Activated B cell treated with CpG ODN at 0.5 μM for 24 hours (primary cell): ENCODE results near the gene CFAP58. TPM values are rescaled to one million over a fixed set of nuclear protein-coding genes. Genes with fewer than 3 reads are reported as not detected.

Source experiments
- ATAC-seq: fragments of 200-7000 bp; cut with Tn5 transposase; one replicate; pipeline ENCODE4 v1.10.0; 2021; ENCODE audit warnings: low read depth, mild to moderate bottlenecking, moderate library complexity
- CTCF ChIA-PET: fragments of 350-600 bp; sonication (Branson Sonifier 250); formaldehyde crosslinking; loops from one replicate; lab custom pipeline; 2021; ENCODE audit warnings: antibody characterized with exemption; lab: Charles Lee
- POLR2A ChIA-PET: fragments of 350-600 bp; sonication (Branson Sonifier 250); formaldehyde crosslinking; loops from one replicate; lab custom pipeline; 2021; ENCODE audit warnings: antibody characterized with exemption; lab: Charles Lee
- DNase-seq: peaks from one replicate; pipeline ENCODE4 v3.0.0; 2022
- H3K27ac Mint-ChIP-seq: one replicate; pipeline ENCODE4 v1.8.0; 2020; ENCODE audit warnings: mixed read lengths
- H3K27me3 Mint-ChIP-seq: one replicate; pipeline ENCODE4 v1.8.0; 2021; ENCODE audit warnings: mixed read lengths
- H3K36me3 Mint-ChIP-seq: one replicate; pipeline ENCODE4 v1.8.0; 2021; ENCODE audit warnings: low read depth, mixed read lengths
- H3K4me1 Mint-ChIP-seq: one replicate; pipeline ENCODE4 v1.8.0; 2021; ENCODE audit warnings: mixed read lengths
- H3K4me3 Mint-ChIP-seq: one replicate; pipeline ENCODE4 v1.8.0; 2020; ENCODE audit warnings: mild to moderate bottlenecking, mixed read lengths
- H3K9me3 Mint-ChIP-seq: one replicate; pipeline ENCODE4 v1.8.0; 2020; ENCODE audit warnings: mixed read lengths
- intact Hi-C: fragments of 100-400 bp; cut with micrococcal nuclease; formaldehyde crosslinking; loops from one replicate; pipeline ENCODE4 v1.15.1; 2024
- total RNA-seq: library from RNA; stranded (reverse); gene quantifications from 2 replicates; pipeline ENCODE4 v1.2.3, GENCODE V29; 2022
- TF ChIP-seq, protein P1 (sequence below): fragments of 200-600 bp; IDR thresholded peaks from one replicate; pipeline ENCODE4 v1.8.0; 2022; ENCODE audit warnings: antibody characterized with exemption, mild to moderate bottlenecking

Gene CFAP58
- total RNA-seq, 1 donor from 2014 or later = not detected

- Mint-ChIP-seq H3K4me1 (peaks cover 97% of the 10 kb centered on the region), H3K27ac (peak overlapping the region; percentile 72), H3K4me3 (peak overlapping the region; percentile 46), H3K9me3 (no peaks in the 10 kb centered on the region), H3K27me3 (no peaks in the 10 kb centered on the region), H3K36me3 (peaks cover 25% of the 10 kb centered on the region)
- ChIA-PET POLR2A (interaction anchor here (1.7 to 2.3 kb wide), 3 partner anchors 10 to 22 kb away, joined by 9 to 17 read pairs (median 11); partner anchors contain the start of gene ITPRIP), CTCF (interaction anchor here (1.0 to 2.1 kb wide), 3 partner anchors 22 to 23 kb away, joined by 3 to 11 read pairs (median 6); no protein-coding TSS in a partner anchor)
- TF ChIP-seq, protein P1, sequence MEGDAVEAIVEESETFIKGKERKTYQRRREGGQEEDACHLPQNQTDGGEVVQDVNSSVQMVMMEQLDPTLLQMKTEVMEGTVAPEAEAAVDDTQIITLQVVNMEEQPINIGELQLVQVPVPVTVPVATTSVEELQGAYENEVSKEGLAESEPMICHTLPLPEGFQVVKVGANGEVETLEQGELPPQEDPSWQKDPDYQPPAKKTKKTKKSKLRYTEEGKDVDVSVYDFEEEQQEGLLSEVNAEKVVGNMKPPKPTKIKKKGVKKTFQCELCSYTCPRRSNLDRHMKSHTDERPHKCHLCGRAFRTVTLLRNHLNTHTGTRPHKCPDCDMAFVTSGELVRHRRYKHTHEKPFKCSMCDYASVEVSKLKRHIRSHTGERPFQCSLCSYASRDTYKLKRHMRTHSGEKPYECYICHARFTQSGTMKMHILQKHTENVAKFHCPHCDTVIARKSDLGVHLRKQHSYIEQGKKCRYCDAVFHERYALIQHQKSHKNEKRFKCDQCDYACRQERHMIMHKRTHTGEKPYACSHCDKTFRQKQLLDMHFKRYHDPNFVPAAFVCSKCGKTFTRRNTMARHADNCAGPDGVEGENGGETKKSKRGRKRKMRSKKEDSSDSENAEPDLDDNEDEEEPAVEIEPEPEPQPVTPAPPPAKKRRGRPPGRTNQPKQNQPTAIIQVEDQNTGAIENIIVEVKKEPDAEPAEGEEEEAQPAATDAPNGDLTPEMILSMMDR = no peak
- no peak for DNase-seq
- intact Hi-C loops = loop anchor here (1.0 to 2.0 kb wide), 2 partner anchors 8 to 21 kb away; no protein-coding TSS in a partner anchor
- ATAC-seq = no peak
Observed at GRCh38 chr10:104327745-104328645, 25.6 kb upstream of the CFAP58 start.

DNA sequence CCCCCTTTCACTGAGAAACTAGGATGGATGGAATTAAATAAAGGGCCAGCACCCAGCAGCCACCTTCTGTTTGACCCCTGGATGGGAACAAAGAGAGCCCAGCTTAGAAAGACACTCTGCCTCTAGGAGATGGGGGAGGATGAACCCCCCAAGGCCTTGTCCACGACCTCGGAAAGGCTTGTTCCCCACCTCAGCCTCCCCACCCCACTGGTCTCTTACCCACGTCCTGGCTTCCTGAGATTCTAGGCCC is 25.1 kb upstream of the CFAP58 start:
- DNase-seq = no peak
- intact Hi-C loops = loop anchor here (1.0 to 2.0 kb wide), 2 partner anchors 8 to 20 kb away; no protein-coding TSS in a partner anchor
- Mint-ChIP-seq H3K9me3 (no peaks in the 10 kb centered on the region), H3K36me3 (peaks cover 29% of the 10 kb centered on the region), H3K27me3 (no peaks in the 10 kb centered on the region), H3K4me3 (peak overlapping the region; percentile 50), H3K27ac (peak overlapping the region; percentile 72), H3K4me1 (peaks cover 97% of the 10 kb centered on the region)
- POLR2A ChIA-PET = interaction anchor here (1.1 to 1.7 kb wide), 4 partner anchors 10 to 23 kb away, joined by 4 to 17 read pairs (median 8); partner anchors contain the start of gene ITPRIP
- TF ChIP-seq, protein P1 = no peak
- CTCF ChIA-PET = interaction anchor here (1.0 to 2.1 kb wide), 3 partner anchors 21 to 23 kb away, joined by 3 to 11 read pairs (median 3); no protein-coding TSS in a partner anchor
- no peak for ATAC-seq

GRCh38 chr10:104328896-104329710 is 24.5 kb upstream of the CFAP58 start:
- peaks cover 29% of the 10 kb centered on the region for H3K36me3 Mint-ChIP-seq
- H3K27me3 Mint-ChIP-seq = no peaks in the 10 kb centered on the region
- ATAC-seq (peak; percentile 82), DNase-seq (peak; percentile 44)
- intact Hi-C loops = loop anchor here (1.0 to 2.0 kb wide), 3 partner anchors 8 to 20 kb away; no protein-coding TSS in a partner anchor
- peaks cover 95% of the 10 kb centered on the region for H3K4me1 Mint-ChIP-seq
- TF ChIP-seq, protein P1 = no peak
- peak overlapping the region; percentile 50 for H3K4me3 Mint-ChIP-seq
- H3K27ac Mint-ChIP-seq = peak overlapping the region; percentile 72
- no peaks in the 10 kb centered on the region for H3K9me3 Mint-ChIP-seq
- ChIA-PET CTCF (interaction anchor here (1.0 to 2.1 kb wide), 4 partner anchors 20 to 24 kb away, joined by 3 to 11 read pairs (median 4); no protein-coding TSS in a partner anchor), POLR2A (interaction anchor here (1.1 to 1.7 kb wide), 4 partner anchors 9 to 23 kb away, joined by 4 to 17 read pairs (median 8); partner anchors contain the start of gene ITPRIP)

- Mint-ChIP-seq H3K4me3 (peak overlapping the region; percentile 50), H3K9me3 (no peaks in the 10 kb centered on the region), H3K36me3 (peaks cover 28% of the 10 kb centered on the region), H3K4me1 (peaks cover 95% of the 10 kb centered on the region), H3K27ac (peak overlapping the region; percentile 72), H3K27me3 (no peaks in the 10 kb centered on the region)
- ChIA-PET POLR2A (interaction anchor here (1.1 to 1.7 kb wide), 4 partner anchors 8 to 24 kb away, joined by 4 to 17 read pairs (median 8); partner anchors contain the start of gene ITPRIP), CTCF (interaction anchor here (1.3 to 2.1 kb wide), 3 partner anchors 20 to 24 kb away, joined by 3 to 11 read pairs (median 4); no protein-coding TSS in a partner anchor)
- TF ChIP-seq, protein P1 = no peak
- intact Hi-C loops = loop anchor here (1.0 to 2.0 kb wide), 3 partner anchors 8 to 21 kb away; no protein-coding TSS in a partner anchor
- ATAC-seq = no peak
- DNase-seq = no peak
Observed at GRCh38 chr10:104329735-104330134, 23.9 kb upstream of the CFAP58 start.
